ENCODE data around the gene TSPAN9. TPM values are rescaled to one million over a fixed set of nuclear protein-coding genes. Genes with fewer than 3 reads are reported as not detected.

The TSPAN9 gene
- total RNA-seq, 1 donor from 2014 or later, result 114 TPM

DNA sequence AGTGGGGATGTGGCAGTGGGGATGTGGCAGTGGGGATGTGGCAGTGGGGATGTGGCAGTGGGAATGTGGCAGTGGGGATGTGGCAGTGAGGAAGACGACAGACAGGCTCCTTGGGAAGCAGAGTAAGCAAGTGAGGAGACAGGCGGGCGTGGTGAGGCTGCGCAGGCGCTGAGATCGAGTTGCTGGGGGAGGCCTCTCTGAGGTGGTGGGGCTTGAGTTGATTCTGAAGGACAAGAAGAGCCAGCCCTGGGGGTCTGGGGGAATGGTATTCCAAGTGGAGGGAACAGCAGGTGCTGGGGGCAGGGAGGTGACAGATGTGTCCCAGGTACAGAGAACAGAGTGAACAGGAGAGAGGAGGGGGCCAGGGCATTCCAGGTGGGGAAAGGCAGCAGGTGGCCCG lies 33.8 kb upstream of the TSPAN9 start:
- H3K9me3 Mint-ChIP-seq (ENCODE audit: unreplicated experiment), result no peaks in the 10 kb centered on the region
- TF ChIP-seq, protein P1, sequence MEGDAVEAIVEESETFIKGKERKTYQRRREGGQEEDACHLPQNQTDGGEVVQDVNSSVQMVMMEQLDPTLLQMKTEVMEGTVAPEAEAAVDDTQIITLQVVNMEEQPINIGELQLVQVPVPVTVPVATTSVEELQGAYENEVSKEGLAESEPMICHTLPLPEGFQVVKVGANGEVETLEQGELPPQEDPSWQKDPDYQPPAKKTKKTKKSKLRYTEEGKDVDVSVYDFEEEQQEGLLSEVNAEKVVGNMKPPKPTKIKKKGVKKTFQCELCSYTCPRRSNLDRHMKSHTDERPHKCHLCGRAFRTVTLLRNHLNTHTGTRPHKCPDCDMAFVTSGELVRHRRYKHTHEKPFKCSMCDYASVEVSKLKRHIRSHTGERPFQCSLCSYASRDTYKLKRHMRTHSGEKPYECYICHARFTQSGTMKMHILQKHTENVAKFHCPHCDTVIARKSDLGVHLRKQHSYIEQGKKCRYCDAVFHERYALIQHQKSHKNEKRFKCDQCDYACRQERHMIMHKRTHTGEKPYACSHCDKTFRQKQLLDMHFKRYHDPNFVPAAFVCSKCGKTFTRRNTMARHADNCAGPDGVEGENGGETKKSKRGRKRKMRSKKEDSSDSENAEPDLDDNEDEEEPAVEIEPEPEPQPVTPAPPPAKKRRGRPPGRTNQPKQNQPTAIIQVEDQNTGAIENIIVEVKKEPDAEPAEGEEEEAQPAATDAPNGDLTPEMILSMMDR (IDR thresholded peaks at IDR 0.05), result no peak
- H3K4me3 Mint-ChIP-seq (ENCODE audit: unreplicated experiment), result no peak overlapping the region
- no peak overlapping the region for H3K27ac Mint-ChIP-seq (ENCODE audit: unreplicated experiment)
- peaks cover 6% of the 10 kb centered on the region for H3K4me1 Mint-ChIP-seq (ENCODE audit: unreplicated experiment)
- no peaks in the 10 kb centered on the region for H3K27me3 Mint-ChIP-seq (ENCODE audit: unreplicated experiment)
- DNase-seq (ENCODE audit: extremely low spot score, unreplicated experiment), result no peak
- H3K36me3 Mint-ChIP-seq (ENCODE audit: unreplicated experiment), result peaks cover 7% of the 10 kb centered on the region

DNA sequence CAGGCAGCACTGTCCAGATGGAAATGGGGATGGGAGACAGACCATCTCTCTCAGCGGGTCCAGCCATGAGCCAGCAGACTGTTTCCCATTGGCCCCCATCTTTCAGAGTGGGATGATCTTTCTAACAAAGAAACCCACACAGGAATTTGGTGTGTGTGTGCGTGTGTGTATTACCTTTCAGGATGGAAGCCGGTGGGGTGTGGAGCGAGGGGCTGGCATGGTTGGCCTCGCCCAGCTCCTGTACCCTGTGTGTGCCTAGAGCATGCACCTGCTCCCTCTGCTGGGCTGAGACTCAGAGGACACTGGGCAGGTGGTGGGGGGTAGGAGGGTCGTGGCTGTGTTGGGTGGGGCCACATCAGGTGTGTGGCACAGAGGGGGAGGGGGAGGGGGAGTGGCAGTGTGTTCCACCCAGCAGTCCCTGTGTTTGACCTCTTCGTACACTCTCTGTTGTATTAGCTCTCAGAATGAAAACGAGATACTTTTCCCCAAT lies 33.0 kb upstream of the TSPAN9 start:
- TF ChIP-seq, protein P1 (IDR thresholded peaks at IDR 0.05), result no peak
- Mint-ChIP-seq H3K27me3 (ENCODE audit: unreplicated experiment) (no peaks in the 10 kb centered on the region), H3K4me3 (ENCODE audit: unreplicated experiment) (no peak overlapping the region), H3K27ac (ENCODE audit: unreplicated experiment) (no peak overlapping the region), H3K4me1 (ENCODE audit: unreplicated experiment) (peaks cover 6% of the 10 kb centered on the region), H3K36me3 (ENCODE audit: unreplicated experiment) (peaks cover 2% of the 10 kb centered on the region), H3K9me3 (ENCODE audit: unreplicated experiment) (no peaks in the 10 kb centered on the region)
- DNase-seq (ENCODE audit: extremely low spot score, unreplicated experiment), result no peak

DNA sequence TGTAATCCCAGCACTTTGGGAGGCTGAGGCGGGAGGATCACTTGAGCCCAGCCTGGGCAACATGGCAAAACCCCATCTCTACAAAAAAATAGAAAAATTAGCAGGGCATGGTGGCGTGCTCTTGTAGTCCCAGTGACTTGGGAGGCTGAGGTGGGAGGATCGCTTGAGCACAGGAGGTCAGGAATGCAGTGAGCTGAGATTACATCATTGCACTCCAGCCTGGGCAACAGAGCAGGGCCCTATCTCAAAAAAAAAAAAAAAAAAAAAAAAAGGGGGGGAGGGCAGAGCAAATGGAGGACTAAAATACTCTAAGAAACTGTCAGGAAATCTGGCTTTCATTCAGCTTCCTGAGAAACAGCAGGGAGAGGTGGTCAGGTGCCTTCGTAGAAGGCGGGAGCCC lies 31.7 kb upstream of the TSPAN9 start:
- H3K4me3 Mint-ChIP-seq (ENCODE audit: unreplicated experiment), result no peak overlapping the region
- peaks cover 2% of the 10 kb centered on the region for H3K27me3 Mint-ChIP-seq (ENCODE audit: unreplicated experiment)
- H3K27ac Mint-ChIP-seq (ENCODE audit: unreplicated experiment), result no peak overlapping the region
- peaks cover 2% of the 10 kb centered on the region for H3K36me3 Mint-ChIP-seq (ENCODE audit: unreplicated experiment)
- DNase-seq (ENCODE audit: extremely low spot score, unreplicated experiment), result no peak
- H3K4me1 Mint-ChIP-seq (ENCODE audit: unreplicated experiment), result peaks cover 6% of the 10 kb centered on the region
- no peaks in the 10 kb centered on the region for H3K9me3 Mint-ChIP-seq (ENCODE audit: unreplicated experiment)
- TF ChIP-seq, protein P1 (IDR thresholded peaks at IDR 0.05), result no peak

GRCh38 chr12:3045989-3046388 lies 31.2 kb upstream of the TSPAN9 start:
- Mint-ChIP-seq H3K27me3 (ENCODE audit: unreplicated experiment) (peaks cover 2% of the 10 kb centered on the region), H3K36me3 (ENCODE audit: unreplicated experiment) (peaks cover 2% of the 10 kb centered on the region), H3K9me3 (ENCODE audit: unreplicated experiment) (no peaks in the 10 kb centered on the region), H3K4me1 (ENCODE audit: unreplicated experiment) (peaks cover 6% of the 10 kb centered on the region), H3K4me3 (ENCODE audit: unreplicated experiment) (no peak overlapping the region), H3K27ac (ENCODE audit: unreplicated experiment) (no peak overlapping the region)
- no peak for DNase-seq (ENCODE audit: extremely low spot score, unreplicated experiment)
- TF ChIP-seq, protein P1 (IDR thresholded peaks at IDR 0.05), result no peak

GRCh38 chr12:3046441-3047200 lies 30.6 kb upstream of the TSPAN9 start:
- peaks cover 2% of the 10 kb centered on the region for H3K27me3 Mint-ChIP-seq (ENCODE audit: unreplicated experiment)
- H3K4me3 Mint-ChIP-seq (ENCODE audit: unreplicated experiment), result no peak overlapping the region
- H3K9me3 Mint-ChIP-seq (ENCODE audit: unreplicated experiment), result no peaks in the 10 kb centered on the region
- peaks cover 2% of the 10 kb centered on the region for H3K36me3 Mint-ChIP-seq (ENCODE audit: unreplicated experiment)
- no peak overlapping the region for H3K27ac Mint-ChIP-seq (ENCODE audit: unreplicated experiment)
- H3K4me1 Mint-ChIP-seq (ENCODE audit: unreplicated experiment), result peaks cover 6% of the 10 kb centered on the region
- TF ChIP-seq, protein P1 (IDR thresholded peaks at IDR 0.05), result no peak
- DNase-seq (ENCODE audit: extremely low spot score, unreplicated experiment), result no peak
